ENCODE data around the gene UBQLN1. TPM values are rescaled to one million over a fixed set of nuclear protein-coding genes. Genes with fewer than 3 reads are reported as not detected.

Gene UBQLN1
- total and polyA plus RNA-seq, 2 donors from 2014 or later = 45.6 to 95.3 TPM

DNA sequence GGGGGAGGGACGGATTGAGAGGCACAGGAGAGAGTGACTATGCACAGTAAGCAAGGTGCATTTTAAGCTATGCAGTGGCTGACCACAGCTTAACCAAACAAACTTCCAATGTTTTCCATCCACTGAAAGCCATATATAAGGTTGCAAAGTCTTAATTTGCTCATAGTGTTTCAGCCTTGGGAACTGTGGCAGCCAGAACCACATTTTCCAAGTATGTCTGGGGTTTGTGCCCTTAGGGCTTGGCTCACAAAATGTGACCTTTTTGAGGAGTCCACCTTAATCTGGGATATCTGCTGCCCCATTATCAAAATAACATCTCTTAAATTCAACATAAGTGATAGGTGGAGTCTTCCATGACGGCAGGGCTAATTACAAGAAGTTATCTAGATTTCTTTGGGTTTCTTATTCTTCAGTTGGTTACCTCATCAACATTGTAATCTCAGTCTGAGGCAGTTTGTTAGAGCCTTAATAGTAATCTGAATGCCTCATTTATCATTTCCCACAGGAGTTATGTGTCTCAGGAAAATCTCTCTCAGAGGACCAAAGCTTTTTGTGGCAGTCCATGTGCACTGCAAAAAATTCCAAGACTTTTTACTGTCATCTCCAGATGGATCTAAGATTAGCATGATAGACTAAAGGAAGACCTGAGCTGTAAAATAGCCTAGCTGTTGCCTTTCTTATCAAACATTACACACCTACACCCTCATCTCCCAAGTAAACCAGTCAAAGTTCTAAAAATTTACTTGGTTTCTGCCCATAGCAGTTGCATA lies 15.2 kb upstream of the UBQLN1 start:
- H3K27ac ChIP-seq (ENCODE audit: low read depth in 2 of 2, low read length in 2 of 2) = no peak overlapping the region
- H3K9ac ChIP-seq (ENCODE audit: low read length in 3 of 3) = no peak overlapping the region
- DNase-seq (no peak), FAIRE-seq (no peak)
- H3K4me3 ChIP-seq (ENCODE audit: low read length in 3 of 3) = no peak overlapping the region
- H3K4me1 ChIP-seq (ENCODE audit: control insufficient read depth in 2 of 3, insufficient read depth in 2 of 3, low read depth in 1 of 3, low read length in 3 of 3) = no peaks in the 10 kb centered on the region
- peaks cover 0 to 7% (median 0%) of the 10 kb centered on the region in 3 donors for H3K9me3 ChIP-seq (ENCODE audit: control insufficient read depth in 2 of 3, insufficient read depth in 1 of 3, low read length in 3 of 3)
- H3K36me3 ChIP-seq (ENCODE audit: control insufficient read depth in 2 of 3, insufficient read depth in 3 of 3, low read length in 3 of 3) = no peaks in the 10 kb centered on the region
- no peaks in the 10 kb centered on the region for H3K27me3 ChIP-seq (ENCODE audit: control insufficient read depth, insufficient read depth, low read length)
- TF ChIP-seq, protein P1, sequence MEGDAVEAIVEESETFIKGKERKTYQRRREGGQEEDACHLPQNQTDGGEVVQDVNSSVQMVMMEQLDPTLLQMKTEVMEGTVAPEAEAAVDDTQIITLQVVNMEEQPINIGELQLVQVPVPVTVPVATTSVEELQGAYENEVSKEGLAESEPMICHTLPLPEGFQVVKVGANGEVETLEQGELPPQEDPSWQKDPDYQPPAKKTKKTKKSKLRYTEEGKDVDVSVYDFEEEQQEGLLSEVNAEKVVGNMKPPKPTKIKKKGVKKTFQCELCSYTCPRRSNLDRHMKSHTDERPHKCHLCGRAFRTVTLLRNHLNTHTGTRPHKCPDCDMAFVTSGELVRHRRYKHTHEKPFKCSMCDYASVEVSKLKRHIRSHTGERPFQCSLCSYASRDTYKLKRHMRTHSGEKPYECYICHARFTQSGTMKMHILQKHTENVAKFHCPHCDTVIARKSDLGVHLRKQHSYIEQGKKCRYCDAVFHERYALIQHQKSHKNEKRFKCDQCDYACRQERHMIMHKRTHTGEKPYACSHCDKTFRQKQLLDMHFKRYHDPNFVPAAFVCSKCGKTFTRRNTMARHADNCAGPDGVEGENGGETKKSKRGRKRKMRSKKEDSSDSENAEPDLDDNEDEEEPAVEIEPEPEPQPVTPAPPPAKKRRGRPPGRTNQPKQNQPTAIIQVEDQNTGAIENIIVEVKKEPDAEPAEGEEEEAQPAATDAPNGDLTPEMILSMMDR (IDR thresholded peaks at IDR 0.05; ENCODE audit: borderline replicate concordance, extremely low read depth, insufficient read depth) = no peak
- intact Hi-C loops (cut with DNase I) = no loop called here

DNA sequence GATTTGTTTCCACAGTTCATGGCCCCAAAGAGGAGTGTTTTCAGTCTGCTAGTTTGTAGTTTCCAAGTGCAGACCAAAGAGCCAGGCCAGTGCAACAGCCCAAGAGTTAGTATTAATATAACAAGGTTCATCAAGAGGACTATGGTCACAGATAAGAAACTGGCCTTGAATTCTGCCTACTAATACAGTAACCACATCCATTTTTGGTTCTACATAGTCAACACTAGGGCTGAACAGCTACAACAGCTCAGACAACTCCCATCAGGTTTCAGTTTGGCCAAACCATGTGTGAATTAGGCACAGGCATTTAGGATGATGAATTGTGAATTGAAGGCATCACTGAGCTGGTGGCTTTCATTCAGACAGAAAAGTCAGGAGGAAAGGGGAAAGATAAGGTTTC lies 13.8 kb upstream of the UBQLN1 start:
- intact Hi-C loops (cut with DNase I) = no loop called here
- H3K9ac ChIP-seq (ENCODE audit: low read length in 3 of 3) = no peak overlapping the region
- H3K27me3 ChIP-seq (ENCODE audit: control insufficient read depth, insufficient read depth, low read length) = no peaks in the 10 kb centered on the region
- DNase-seq (no peak), FAIRE-seq (no peak)
- H3K27ac ChIP-seq (ENCODE audit: low read depth in 2 of 2, low read length in 2 of 2) = no peak overlapping the region
- TF ChIP-seq, protein P1 (IDR thresholded peaks at IDR 0.05; ENCODE audit: borderline replicate concordance, extremely low read depth, insufficient read depth) = no peak
- H3K9me3 ChIP-seq (ENCODE audit: control insufficient read depth in 2 of 3, insufficient read depth in 1 of 3, low read length in 3 of 3) = peaks cover 0 to 7% (median 0%) of the 10 kb centered on the region in 3 donors
- H3K36me3 ChIP-seq (ENCODE audit: control insufficient read depth in 2 of 3, insufficient read depth in 3 of 3, low read length in 3 of 3) = no peaks in the 10 kb centered on the region
- H3K4me1 ChIP-seq (ENCODE audit: control insufficient read depth in 2 of 3, insufficient read depth in 2 of 3, low read depth in 1 of 3, low read length in 3 of 3) = no peaks in the 10 kb centered on the region
- H3K4me3 ChIP-seq (ENCODE audit: low read length in 3 of 3) = no peak overlapping the region

DNA sequence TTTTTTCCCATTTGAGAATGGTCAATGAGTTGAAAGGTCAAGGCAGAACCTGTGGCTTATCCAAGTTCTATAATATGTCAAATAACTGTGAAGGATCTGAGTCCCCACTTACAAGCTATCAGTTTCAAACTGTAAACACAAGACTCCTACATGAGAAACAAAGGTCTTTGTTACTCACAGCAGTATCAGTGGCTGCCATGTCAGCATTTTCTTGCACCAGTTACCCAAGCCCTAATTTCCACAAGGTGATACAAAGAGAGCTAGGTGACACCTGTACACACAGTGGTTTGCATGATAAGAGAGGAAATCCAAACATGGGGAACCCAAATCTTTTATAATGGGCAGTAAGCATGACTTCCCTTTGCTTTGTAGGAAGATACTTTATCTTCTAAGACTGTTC lies 8.0 kb upstream of the UBQLN1 start:
- Histone ChIP-seq H3K27me3 (ENCODE audit: control insufficient read depth, insufficient read depth, low read length) (no peaks in the 10 kb centered on the region), H3K9me3 (ENCODE audit: control insufficient read depth in 2 of 3, insufficient read depth in 1 of 3, low read length in 3 of 3) (no peaks in the 10 kb centered on the region), H3K27ac (ENCODE audit: low read depth in 2 of 2, low read length in 2 of 2) (no peak overlapping the region), H3K36me3 (ENCODE audit: control insufficient read depth in 2 of 3, insufficient read depth in 3 of 3, low read length in 3 of 3) (no peaks in the 10 kb centered on the region), H3K4me1 (ENCODE audit: control insufficient read depth in 2 of 3, insufficient read depth in 2 of 3, low read depth in 1 of 3, low read length in 3 of 3) (no peaks in the 10 kb centered on the region), H3K9ac (ENCODE audit: low read length in 3 of 3) (no peak overlapping the region), H3K4me3 (ENCODE audit: low read length in 3 of 3) (no peak overlapping the region)
- intact Hi-C loops (cut with DNase I) = no loop called here
- TF ChIP-seq, protein P1 (IDR thresholded peaks at IDR 0.05; ENCODE audit: borderline replicate concordance, extremely low read depth, insufficient read depth) = no peak
- FAIRE-seq (no peak), DNase-seq (no peak)

Data from kidney (tissue), 14 donors.